GM21390 (cell line): ENCODE results near the gene PANK2.
"Not testable (repeated sequence)": the region's sequence is repeated elsewhere in the genome, so short reads cannot be mapped to it uniquely, and the experiment has no call there.

Source experiments
- ATAC-seq: cut with Tn5 transposase; IDR thresholded peaks from one replicate; pipeline ENCODE4 v1.9.1; 2021; ENCODE audit not compliant: unreplicated experiment

PANK2 gene

GRCh38 chr20:3925899-3926638, 36.9 kb downstream of the PANK2 start:
- no peak for ATAC-seq

- no peak for ATAC-seq
These were observed 38.5 kb downstream of the PANK2 start for GRCh38 chr20:3927486-3928291.

GRCh38 chr20:3929713-3930060, 40.5 kb downstream of the PANK2 start:
- ATAC-seq, result no peak

- no peak for ATAC-seq
These were observed 41.3 kb downstream of the PANK2 start for GRCh38 chr20:3930265-3931206.

- ATAC-seq, result no peak
These were observed 42.5 kb downstream of the PANK2 start for GRCh38 chr20:3931664-3932063.

- no peak for ATAC-seq
These were observed 43.1 kb downstream of the PANK2 start for GRCh38 chr20:3932277-3932676.

GRCh38 chr20:3932681-3933080, 43.5 kb downstream of the PANK2 start:
- ATAC-seq, result no peak

- no peak for ATAC-seq
These were observed 44.0 kb downstream of the PANK2 start for GRCh38 chr20:3933218-3933617.

- no peak for ATAC-seq
These were observed 45.4 kb downstream of the PANK2 start for GRCh38 chr20:3934624-3935023.

GRCh38 chr20:3935295-3935955, 46.2 kb downstream of the PANK2 start:
- no peak for ATAC-seq

- no peak for ATAC-seq
These were observed 46.8 kb downstream of the PANK2 start for GRCh38 chr20:3935956-3936340.

GRCh38 chr20:3937618-3938017, 48.4 kb downstream of the PANK2 start:
- no peak for ATAC-seq

- ATAC-seq, result no peak
These were observed 51.7 kb downstream of the PANK2 start for GRCh38 chr20:3940905-3941304.

GRCh38 chr20:3946666-3947065, 57.5 kb downstream of the PANK2 start:
- not testable (repeated sequence) for ATAC-seq

GRCh38 chr20:3964719-3965118, 75.5 kb downstream of the PANK2 start:
- no peak for ATAC-seq

GRCh38 chr20:3966571-3966970, 77.4 kb downstream of the PANK2 start:
- ATAC-seq, result no peak

- ATAC-seq, result no peak
These were observed 80.8 kb downstream of the PANK2 start for GRCh38 chr20:3970016-3970415.

- no peak for ATAC-seq
These were observed 82.0 kb downstream of the PANK2 start for GRCh38 chr20:3971145-3971544.

GRCh38 chr20:3972161-3972560, 83.0 kb downstream of the PANK2 start:
- no peak for ATAC-seq

GRCh38 chr20:3972631-3973030, 83.4 kb downstream of the PANK2 start:
- ATAC-seq, result not testable (repeated sequence)

- no peak for ATAC-seq
These were observed 84.5 kb downstream of the PANK2 start for GRCh38 chr20:3973705-3974104.
